Omental fat pad (tissue), 4 donors: ENCODE data around the gene DGKB. TPM values are rescaled to one million over a fixed set of nuclear protein-coding genes. Genes with fewer than 3 reads are reported as not detected.

Source experiments
- ATAC-seq: fragments of 150-250 bp; one replicate; pipeline ENCODE4 v1.9.1; 2016; ENCODE audit warnings: mild to moderate bottlenecking, moderate library complexity; ENCODE audit not compliant: low FRiP score
- DNase-seq: peaks from one replicate; pipeline ENCODE4 v3.0.0-alpha.2; 2019; ENCODE audit warnings: low spot score
- CTCF ChIP-seq, 3 donors: fragments of 450-650 bp; IDR thresholded peaks; one replicate each; pipeline ENCODE4 v1.5.1; 2016 to 2017; ENCODE audit warnings: antibody characterized with exemption in 3 of 3, mild to moderate bottlenecking in 3 of 3, moderate library complexity in 2 of 3
- total RNA-seq, 4 donors: library from RNA; depleted of rRNA; stranded (reverse); fragments of >200 nt; gene quantifications; one replicate each; pipeline ENCODE4 v1.1.0, GENCODE V29; 2016

Gene DGKB
- total RNA-seq, 4 donors from 2014 or later, result 0.12 to 2.8 TPM; not detected in 2

DNA sequence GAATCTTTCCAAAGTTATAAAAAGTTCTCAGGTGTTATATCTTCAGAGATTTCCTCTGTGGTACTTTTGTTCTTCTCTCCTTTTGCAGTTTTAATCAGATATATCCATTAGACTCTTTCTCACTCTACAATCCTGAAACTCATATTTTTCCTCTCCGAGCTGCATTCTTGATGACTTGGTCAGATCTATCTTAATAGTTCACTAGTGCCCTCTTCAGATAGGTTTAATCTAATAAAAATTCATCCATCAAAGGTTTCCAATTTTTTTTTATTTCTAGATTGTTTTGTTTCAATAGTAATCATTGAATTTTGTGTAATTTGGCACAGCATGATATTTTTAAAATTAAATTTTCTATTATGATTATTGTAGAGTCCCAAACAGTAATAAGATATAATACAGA lies 21.8 kb upstream of the DGKB start:
- ATAC-seq, result no peak
- no peak for TF ChIP-seq CTCF (IDR thresholded peaks at IDR 0.05)
- no peak for DNase-seq

DNA sequence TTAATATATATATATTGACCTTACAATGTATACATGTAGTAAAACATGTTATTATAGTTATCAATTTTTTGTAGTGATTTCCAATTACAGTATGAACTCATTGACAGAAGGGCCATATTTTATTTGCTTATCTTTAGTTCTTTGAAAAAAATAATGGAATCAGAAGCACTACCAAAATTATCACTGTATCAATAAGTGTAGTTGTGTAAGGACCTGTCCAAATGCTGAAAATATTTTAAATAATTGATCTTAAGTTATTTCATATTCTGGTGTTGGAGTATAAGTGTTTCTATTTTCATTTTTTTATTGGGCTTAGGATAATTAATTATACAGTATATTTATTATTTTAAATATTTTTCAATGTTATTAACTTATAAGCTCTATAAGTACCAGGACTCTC lies 8.5 kb upstream of the DGKB start:
- TF ChIP-seq CTCF (IDR thresholded peaks at IDR 0.05), result no peak
- DNase-seq (no peak), ATAC-seq (no peak)

DNA sequence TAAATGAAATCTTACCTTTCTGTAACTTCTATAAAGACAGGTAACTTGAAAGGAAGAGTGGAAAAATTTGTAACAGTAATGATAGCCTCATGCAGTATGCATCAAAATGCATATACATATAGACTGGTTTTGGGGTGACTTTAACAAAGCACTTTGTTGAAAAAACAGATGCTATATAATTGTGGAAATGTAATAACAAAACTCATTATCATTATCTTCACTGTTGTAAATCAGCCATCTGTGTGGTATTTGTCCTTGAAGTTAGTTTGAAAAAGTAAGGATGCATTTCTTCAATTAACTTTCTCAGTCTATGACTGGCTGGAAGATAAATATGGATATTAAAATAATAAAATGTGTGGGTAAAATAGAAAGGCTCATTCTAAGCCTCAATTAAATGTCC lies 6.1 kb upstream of the DGKB start:
- TF ChIP-seq CTCF (IDR thresholded peaks at IDR 0.05), result no peak
- no peak for DNase-seq
- no peak for ATAC-seq

DNA sequence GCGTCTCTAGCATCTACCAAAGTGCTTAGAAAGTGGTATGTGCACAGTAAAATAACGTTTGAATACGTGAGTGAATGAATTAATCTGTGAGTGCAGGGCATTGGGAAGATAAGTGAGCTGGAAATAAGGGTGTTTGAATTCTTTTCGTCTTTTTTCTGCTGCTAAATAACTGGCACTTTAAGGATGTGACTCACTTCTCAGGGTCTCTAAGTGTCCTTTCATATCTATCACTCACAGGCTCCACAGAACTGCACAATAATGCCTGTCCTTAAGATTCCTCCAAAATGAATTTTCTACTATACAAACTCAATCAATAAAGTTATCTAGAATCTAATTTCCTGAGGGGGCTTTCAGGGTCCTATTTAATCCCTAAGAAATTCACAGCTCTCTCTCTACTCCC lies 3.2 kb upstream of the DGKB start:
- DNase-seq (no peak), ATAC-seq (no peak)
- TF ChIP-seq CTCF (IDR thresholded peaks at IDR 0.05), result no peak

DNA sequence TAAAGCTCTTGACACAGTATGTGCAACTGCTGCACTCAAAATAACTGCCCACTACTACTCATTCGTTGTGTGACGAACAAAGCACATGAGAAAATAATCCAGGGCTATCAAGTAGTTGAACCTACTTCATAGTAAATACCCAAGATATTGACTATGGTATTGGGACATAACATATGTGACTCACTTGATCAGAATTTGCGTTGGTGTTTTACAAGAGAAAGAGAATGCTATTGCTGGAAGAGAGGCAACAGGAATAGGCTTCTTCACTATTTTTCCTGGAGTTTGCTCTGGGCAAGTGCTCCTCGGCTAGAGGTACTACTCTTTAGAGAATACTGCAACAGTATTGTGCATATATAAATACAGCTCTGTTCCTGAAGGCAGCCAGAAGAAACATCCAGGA lies 2.5 kb downstream of the DGKB start:
- DNase-seq (no peak), ATAC-seq (no peak)
- no peak for TF ChIP-seq CTCF (IDR thresholded peaks at IDR 0.05)

- TF ChIP-seq CTCF (IDR thresholded peaks at IDR 0.05), result no peak
- no peak for ATAC-seq
- DNase-seq, result no peak
Measured at GRCh38 chr7:14899030-14899429, 3.5 kb downstream of the DGKB start.

DNA sequence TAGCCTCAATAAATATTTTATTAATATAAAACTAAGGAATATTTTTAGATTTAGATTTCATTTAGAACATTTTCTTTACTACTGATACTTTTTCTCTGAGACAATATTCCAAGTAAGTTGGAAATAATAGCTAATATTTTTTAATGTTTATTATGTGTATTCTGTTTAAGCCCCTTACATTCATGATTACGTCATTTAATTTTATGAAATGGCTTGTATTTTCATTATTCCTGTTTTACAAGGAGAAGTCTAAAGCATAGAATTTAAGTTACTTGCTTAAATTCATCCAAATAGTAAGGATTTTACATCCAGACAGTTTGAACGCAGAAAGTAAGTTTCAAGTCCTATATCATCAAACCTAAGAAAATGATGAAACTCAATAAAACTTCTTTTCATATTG lies 6.1 kb downstream of the DGKB start:
- no peak for TF ChIP-seq CTCF (IDR thresholded peaks at IDR 0.05)
- ATAC-seq, result no peak

More for the DNA sequence above, 6.1 kb downstream of the DGKB start:
- no peak for DNase-seq
